Upper lobe of right lung (tissue), 1 donor: ENCODE data around the gene RALGPS1. TPM values are rescaled to one million over a fixed set of nuclear protein-coding genes. Genes with fewer than 3 reads are reported as not detected.

Source experiments
- ATAC-seq: fragments of 200-7000 bp; cut with Tn5 transposase; one replicate; pipeline ENCODE4 v1.9.1; 2020; ENCODE audit warnings: mild to moderate bottlenecking, moderate library complexity
- DNase-seq: peaks from one replicate; pipeline ENCODE4 v3.0.0-alpha.2; 2020
- H3K27ac ChIP-seq: fragments of 200-600 bp; one replicate; pipeline ENCODE4 v1.8.0; 2022
- H3K27me3 ChIP-seq: fragments of 200-600 bp; one replicate; pipeline ENCODE4 v1.8.0; 2022; ENCODE audit warnings: mild to moderate bottlenecking
- H3K36me3 ChIP-seq: fragments of 200-600 bp; one replicate; pipeline ENCODE4 v1.8.0; 2022
- H3K4me1 ChIP-seq: fragments of 200-600 bp; one replicate; pipeline ENCODE4 v1.8.0; 2022
- H3K4me3 ChIP-seq: fragments of 200-600 bp; one replicate; pipeline ENCODE4 v1.8.0; 2022; ENCODE audit warnings: mild to moderate bottlenecking
- H3K9me3 ChIP-seq: fragments of 200-600 bp; one replicate; pipeline ENCODE4 v1.8.0; 2022
- CTCF ChIP-seq: fragments of 200-600 bp; IDR thresholded peaks from one replicate; pipeline ENCODE4 v1.8.0; 2022; ENCODE audit warnings: antibody characterized with exemption
- intact Hi-C: fragments of 100-400 bp; cut with DNase I; formaldehyde crosslinking; loops from one replicate; pipeline ENCODE4 v1.11.0; 2022
- total RNA-seq: library from RNA; stranded (reverse); fragmentation: NEBNext Ultra II Directional; extraction: Animal tissue kit (Norgen Biotek cat#: 25700); gene quantifications from one replicate; pipeline ENCODE4 v1.2.1, GENCODE V29; 2021
- donor health status: DM: no; HTN: yes; CAD: no; lungs with severe emphysema.

The RALGPS1 gene
- total RNA-seq, 1 donor from 2014 or later, result 15.9 TPM

DNA sequence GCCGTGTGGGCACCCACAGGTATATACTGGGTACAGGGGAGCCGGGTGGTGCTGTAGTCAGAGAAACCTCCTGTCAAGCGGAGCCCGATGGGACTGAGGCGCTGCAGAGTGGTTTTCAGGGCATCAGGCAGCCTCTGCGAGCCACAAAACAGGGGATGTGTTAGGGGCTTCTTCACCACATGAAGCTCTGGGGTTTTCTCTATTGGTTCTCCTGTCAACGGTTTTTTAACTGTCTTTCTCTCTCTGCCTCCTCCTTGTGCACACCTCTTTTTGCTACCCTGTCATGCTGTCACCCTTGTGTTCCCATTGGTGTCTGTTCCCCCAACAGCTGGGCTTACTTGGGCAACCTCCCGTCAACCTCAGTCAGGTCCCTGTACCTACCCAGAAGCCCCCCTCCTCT, 19.9 kb downstream of the RALGPS1 start:
- no peaks in the 10 kb centered on the region for H3K9me3 ChIP-seq
- no peak for TF ChIP-seq CTCF
- DNase-seq, result no peak
- H3K4me3 ChIP-seq, result no peak overlapping the region
- H3K4me1 ChIP-seq, result peaks cover 2% of the 10 kb centered on the region
- H3K27ac ChIP-seq, result no peak overlapping the region
- no peaks in the 10 kb centered on the region for H3K36me3 ChIP-seq
- ATAC-seq, result no peak
- H3K27me3 ChIP-seq, result no peaks in the 10 kb centered on the region
- intact Hi-C loops, result no loop called here

DNA sequence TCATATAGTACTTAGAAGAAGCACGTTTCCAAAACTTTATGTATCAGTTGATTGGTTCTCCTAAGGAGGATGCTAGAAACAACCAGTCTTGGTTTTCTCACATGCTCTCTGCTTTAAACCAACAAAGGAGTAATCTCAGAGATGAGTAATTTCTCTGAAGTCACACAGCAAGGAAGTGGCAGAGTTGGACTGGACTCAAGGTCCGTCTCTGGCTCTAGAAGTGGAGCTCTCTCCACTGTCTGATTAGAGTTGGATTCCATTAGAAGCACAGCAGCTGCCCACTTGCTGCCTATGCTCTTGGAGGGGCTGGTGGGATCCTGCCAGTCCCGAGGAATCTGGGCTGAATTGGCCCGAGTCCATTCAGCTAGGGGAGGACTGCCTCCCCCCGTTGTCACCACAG, 21.0 kb downstream of the RALGPS1 start:
- H3K36me3 ChIP-seq, result no peaks in the 10 kb centered on the region
- peaks cover 4% of the 10 kb centered on the region for H3K4me1 ChIP-seq
- no peaks in the 10 kb centered on the region for H3K27me3 ChIP-seq
- ATAC-seq (no peak), DNase-seq (no peak)
- H3K4me3 ChIP-seq, result no peak overlapping the region
- no peak overlapping the region for H3K27ac ChIP-seq
- TF ChIP-seq CTCF, result no peak
- no peaks in the 10 kb centered on the region for H3K9me3 ChIP-seq
- intact Hi-C loops, result no loop called here

DNA sequence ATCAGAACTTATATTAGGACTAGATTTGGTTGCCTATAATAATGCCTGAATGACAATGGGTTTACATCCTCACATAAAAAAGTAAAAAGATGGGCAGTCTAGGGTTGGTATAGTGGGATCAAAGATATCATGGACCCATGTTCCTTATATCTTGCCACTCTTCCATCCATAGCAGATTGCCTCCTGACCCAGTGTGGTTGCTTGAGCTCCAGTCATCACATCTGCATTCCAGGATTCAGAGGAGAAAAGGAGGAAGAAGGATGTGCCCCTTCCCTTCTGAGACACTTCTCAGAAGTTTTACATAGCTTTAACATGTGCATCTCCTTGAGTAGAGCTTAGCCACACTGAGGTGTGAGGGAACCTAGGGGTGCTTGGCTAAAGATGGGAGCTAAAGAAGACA, 22.9 kb downstream of the RALGPS1 start:
- H3K27me3 ChIP-seq, result no peaks in the 10 kb centered on the region
- no peak overlapping the region for H3K27ac ChIP-seq
- H3K9me3 ChIP-seq, result no peaks in the 10 kb centered on the region
- peaks cover 7% of the 10 kb centered on the region for H3K4me1 ChIP-seq
- TF ChIP-seq CTCF, result no peak
- DNase-seq (no peak), ATAC-seq (no peak)
- H3K4me3 ChIP-seq, result no peak overlapping the region
- intact Hi-C loops, result no loop called here
- H3K36me3 ChIP-seq, result no peaks in the 10 kb centered on the region

- Histone ChIP-seq H3K4me1 (peaks cover 7% of the 10 kb centered on the region), H3K36me3 (no peaks in the 10 kb centered on the region), H3K4me3 (no peak overlapping the region), H3K27ac (no peak overlapping the region), H3K9me3 (no peaks in the 10 kb centered on the region), H3K27me3 (no peaks in the 10 kb centered on the region)
- DNase-seq, result no peak
- no peak for ATAC-seq
- no peak for TF ChIP-seq CTCF
- intact Hi-C loops, result no loop called here
Measured at GRCh38 chr9:126938327-126938726, 23.7 kb downstream of the RALGPS1 start.

- Histone ChIP-seq H3K27me3 (no peaks in the 10 kb centered on the region), H3K4me1 (peaks cover 7% of the 10 kb centered on the region), H3K27ac (peak overlapping the region; percentile 70), H3K36me3 (no peaks in the 10 kb centered on the region), H3K4me3 (no peak overlapping the region), H3K9me3 (no peaks in the 10 kb centered on the region)
- DNase-seq (peak; percentile 71), ATAC-seq (peak; percentile 90)
- intact Hi-C loops, result loop anchor here (5.0 kb wide), 1 partner anchor 262 kb away; no protein-coding TSS in a partner anchor
- TF ChIP-seq CTCF, result no peak
Measured at GRCh38 chr9:126939821-126940221, 25.2 kb downstream of the RALGPS1 start.

GRCh38 chr9:126942399-126942798, 27.8 kb downstream of the RALGPS1 start:
- intact Hi-C loops, result loop anchor here (5.0 kb wide), 1 partner anchor 260 kb away; no protein-coding TSS in a partner anchor
- TF ChIP-seq CTCF, result no peak

More at GRCh38 chr9:126942399-126942798, 27.8 kb downstream of the RALGPS1 start:
- no peak overlapping the region for H3K4me3 ChIP-seq
- peaks cover 7% of the 10 kb centered on the region for H3K4me1 ChIP-seq
- no peak for ATAC-seq
- H3K27me3 ChIP-seq, result no peaks in the 10 kb centered on the region
- no peaks in the 10 kb centered on the region for H3K9me3 ChIP-seq
- no peak for DNase-seq
- no peaks in the 10 kb centered on the region for H3K36me3 ChIP-seq
- H3K27ac ChIP-seq, result no peak overlapping the region
